Neural progenitor cell (in vitro differentiated cells): ENCODE measurements around the gene PCNX2. TPM values are rescaled to one million over a fixed set of nuclear protein-coding genes. Genes with fewer than 3 reads are reported as not detected.

Source experiments
- DNase-seq: peaks from one replicate; pipeline ENCODE4 v3.0.0-alpha.2; 2016; ENCODE audit warnings: low spot score
- H2AFZ ChIP-seq: fragments of 200-600 bp; sonication (generic); replicated peaks from 2 replicates; pipeline ENCODE4 v1.6.1; 2016; ENCODE audit warnings: antibody characterized with exemption
- H3F3A ChIP-seq: fragments of 200-600 bp; sonication (generic); 2 replicates; pipeline ENCODE4 v1.6.1; 2016; ENCODE audit warnings: antibody characterized with exemption, low read depth
- H3K27ac ChIP-seq: fragments of 200-600 bp; sonication (generic); 2 replicates; pipeline ENCODE4 v1.5.1; 2016; ENCODE audit warnings: mild to moderate bottlenecking
- H3K27me3 ChIP-seq: fragments of 200-600 bp; sonication (generic); 2 replicates; pipeline ENCODE4 v1.6.1; 2016; ENCODE audit warnings: mild to moderate bottlenecking, moderate library complexity
- H3K36me3 ChIP-seq: fragments of 200-600 bp; sonication (generic); 2 replicates; pipeline ENCODE4 v1.5.1; 2016
- H3K4me1 ChIP-seq: fragments of 200-600 bp; sonication (generic); 2 replicates; pipeline ENCODE4 v1.6.1; 2016; ENCODE audit warnings: mixed run types
- H3K4me2 ChIP-seq: fragments of 200-600 bp; sonication (generic); 2 replicates; pipeline ENCODE4 v1.6.1; 2016
- H3K4me3 ChIP-seq: fragments of 200-600 bp; sonication (generic); 2 replicates; pipeline ENCODE4 v1.5.1; 2016
- H3K79me2 ChIP-seq: fragments of 200-600 bp; sonication (generic); 2 replicates; pipeline ENCODE4 v1.6.1; 2016; ENCODE audit warnings: low read depth
- H3K9ac ChIP-seq: fragments of 200-600 bp; sonication (generic); 2 replicates; pipeline ENCODE4 v1.6.1; 2016
- H3K9me3 ChIP-seq: fragments of 200-600 bp; sonication (generic); 2 replicates; pipeline ENCODE4 v1.5.1; 2016; ENCODE audit warnings: low read depth
- H4K20me1 ChIP-seq: fragments of 200-600 bp; sonication (generic); 2 replicates; pipeline ENCODE4 v1.6.1; 2016; ENCODE audit warnings: low read depth
- H3K27ac Mint-ChIP-seq: 3 replicates; pipeline ENCODE4 v1.8.0; 2021; ENCODE audit warnings: mixed read lengths
- H3K27me3 Mint-ChIP-seq: 2 replicates; pipeline ENCODE4 v1.8.0; 2022; ENCODE audit warnings: low read depth, mild to moderate bottlenecking, inconsistent platforms, moderate library complexity, mixed read lengths; ENCODE audit not compliant: insufficient read depth
- H3K36me3 Mint-ChIP-seq: 3 replicates; pipeline ENCODE4 v1.8.0; 2021; ENCODE audit warnings: mixed read lengths
- H3K4me1 Mint-ChIP-seq: 3 replicates; pipeline ENCODE4 v1.8.0; 2021; ENCODE audit warnings: mixed read lengths
- H3K4me3 Mint-ChIP-seq: 3 replicates; pipeline ENCODE4 v1.8.0; 2021; ENCODE audit warnings: mild to moderate bottlenecking, moderate library complexity, mixed read lengths
- H3K9me3 Mint-ChIP-seq: 3 replicates; pipeline ENCODE4 v1.8.0; 2020; ENCODE audit warnings: mixed read lengths
- CTCF ChIP-seq: fragments of 200-600 bp; sonication (generic); IDR thresholded peaks from 2 replicates; pipeline ENCODE4 v1.5.1; 2017; ENCODE audit warnings: antibody characterized with exemption, mild to moderate bottlenecking
- EZH2 ChIP-seq: fragments of 200-600 bp; sonication (generic); IDR thresholded peaks from 2 replicates; pipeline ENCODE4 v1.6.1; 2017; ENCODE audit warnings: antibody characterized with exemption, mild to moderate bottlenecking, moderate library complexity
- EZH2phosphoT487 ChIP-seq: fragments of 200-600 bp; sonication (generic); IDR thresholded peaks from 2 replicates; pipeline ENCODE4 v1.6.1; 2017; ENCODE audit warnings: antibody characterized with exemption
- total RNA-seq: library from RNA; depleted of rRNA; stranded (reverse); fragments of >200 nt; gene quantifications from 2 replicates; pipeline ENCODE4 v1.2.3, GENCODE V29; 2015; ENCODE audit warnings: low replicate concordance

PCNX2 gene
- total RNA-seq, 1 donor from 2014 or later = 30.8 TPM

- Mint-ChIP-seq H3K4me3 (peak overlapping the region; percentile 98), H3K36me3 (peaks cover 3% of the 10 kb centered on the region), H3K27ac (peak overlapping the region; percentile 98), H3K9me3 (no peaks in the 10 kb centered on the region), H3K27me3 (peaks cover 4% of the 10 kb centered on the region), H3K4me1 (peaks cover 39% of the 10 kb centered on the region)
- H3K79me2 ChIP-seq = peaks cover 43% of the 10 kb centered on the region
- TF ChIP-seq EZH2 = no peak
- TF ChIP-seq CTCF = no peak
- TF ChIP-seq EZH2phosphoT487 = no peak
- H3K27me3 ChIP-seq = no peaks in the 10 kb centered on the region
- H3F3A ChIP-seq = no peaks in the 10 kb centered on the region
- H3K4me1 ChIP-seq = peaks cover 18% of the 10 kb centered on the region
- no peaks in the 10 kb centered on the region for H3K9me3 ChIP-seq
- no peaks in the 10 kb centered on the region for H3K36me3 ChIP-seq
- H3K9ac ChIP-seq = no peak overlapping the region
- H3K4me2 ChIP-seq = peak overlapping the region; percentile 90
- H2AFZ ChIP-seq = peak overlapping the region; percentile 99
- H3K27ac ChIP-seq = no peak overlapping the region
- no peak for DNase-seq
- peaks cover 3% of the 10 kb centered on the region for H4K20me1 ChIP-seq
- H3K4me3 ChIP-seq = peak overlapping the region; percentile 89
These were observed 345.8 kb downstream of the PCNX2 start for GRCh38 chr1:232949636-232950196.

- DNase-seq = no peak
- no peaks in the 10 kb centered on the region for H3K27me3 ChIP-seq
- peaks cover 5% of the 10 kb centered on the region for H3K27me3 Mint-ChIP-seq
- no peaks in the 10 kb centered on the region for H4K20me1 ChIP-seq
- H3K4me1 Mint-ChIP-seq = peaks cover 26% of the 10 kb centered on the region
- H3K4me1 ChIP-seq = peaks cover 5% of the 10 kb centered on the region
- no peak overlapping the region for H2AFZ ChIP-seq
- no peaks in the 10 kb centered on the region for H3K36me3 ChIP-seq
- H3K27ac ChIP-seq = no peak overlapping the region
- TF ChIP-seq EZH2 (no peak), CTCF (no peak), EZH2phosphoT487 (no peak)
- no peaks in the 10 kb centered on the region for H3K9me3 ChIP-seq
- H3K4me2 ChIP-seq = no peak overlapping the region
- no peaks in the 10 kb centered on the region for H3F3A ChIP-seq
- H3K27ac Mint-ChIP-seq = no peak overlapping the region
- H3K9me3 Mint-ChIP-seq = peaks cover 7% of the 10 kb centered on the region
- H3K9ac ChIP-seq = no peak overlapping the region
- no peaks in the 10 kb centered on the region for H3K79me2 ChIP-seq
- no peak overlapping the region for H3K4me3 ChIP-seq
- H3K4me3 Mint-ChIP-seq = no peak overlapping the region
- no peaks in the 10 kb centered on the region for H3K36me3 Mint-ChIP-seq
These were observed 351.2 kb downstream of the PCNX2 start for GRCh38 chr1:232944347-232944746.

GRCh38 chr1:232943679-232944252 lies 351.8 kb downstream of the PCNX2 start:
- no peak for TF ChIP-seq CTCF
- no peak for TF ChIP-seq EZH2phosphoT487
- TF ChIP-seq EZH2 = no peak
- Histone ChIP-seq H3K4me2 (no peak overlapping the region), H4K20me1 (no peaks in the 10 kb centered on the region), H3K27ac (no peak overlapping the region), H3K4me3 (no peak overlapping the region), H3K9ac (no peak overlapping the region), H3F3A (no peaks in the 10 kb centered on the region), H3K36me3 (no peaks in the 10 kb centered on the region), H3K79me2 (no peaks in the 10 kb centered on the region), H2AFZ (no peak overlapping the region), H3K4me1 (peaks cover 5% of the 10 kb centered on the region), H3K9me3 (no peaks in the 10 kb centered on the region), H3K27me3 (no peaks in the 10 kb centered on the region)
- Mint-ChIP-seq H3K27ac (peak overlapping the region; percentile 69), H3K27me3 (peaks cover 5% of the 10 kb centered on the region), H3K9me3 (peaks cover 7% of the 10 kb centered on the region), H3K36me3 (no peaks in the 10 kb centered on the region), H3K4me1 (peaks cover 21% of the 10 kb centered on the region), H3K4me3 (no peak overlapping the region)
- no peak for DNase-seq
